Measurements from ENCODE around the gene NT5DC4. TPM values are rescaled to one million over a fixed set of nuclear protein-coding genes. Genes with fewer than 3 reads are reported as not detected.

Gene NT5DC4
- total RNA-seq, 1 donor from 2014 or later = not detected

- H3K4me3 ChIP-seq (ENCODE audit: low read depth, low read length) = no peak overlapping the region
- DNase-seq (ENCODE audit: low read depth) (no peak), FAIRE-seq (no peak)
- no peaks in the 10 kb centered on the region for H3K27me3 ChIP-seq (ENCODE audit: control insufficient read depth, insufficient read depth, low read length)
- H3K36me3 ChIP-seq (ENCODE audit: control insufficient read depth, insufficient read depth, low read length) = no peaks in the 10 kb centered on the region
- TF ChIP-seq CTCF (IDR thresholded peaks at IDR 0.05; ENCODE audit: insufficient read depth, low read length, severe bottlenecking) = no peak
These were observed 33.3 kb upstream of the NT5DC4 start for GRCh38 chr2:112687522-112687921.

- FAIRE-seq = no peak
- Histone ChIP-seq H3K27me3 (ENCODE audit: control insufficient read depth, insufficient read depth, low read length) (no peaks in the 10 kb centered on the region), H3K4me3 (ENCODE audit: low read depth, low read length) (no peak overlapping the region), H3K36me3 (ENCODE audit: control insufficient read depth, insufficient read depth, low read length) (no peaks in the 10 kb centered on the region)
- no peak for DNase-seq (ENCODE audit: low read depth)
- TF ChIP-seq CTCF (IDR thresholded peaks at IDR 0.05; ENCODE audit: insufficient read depth, low read length, severe bottlenecking) = no peak
These were observed 32.5 kb upstream of the NT5DC4 start for GRCh38 chr2:112688086-112688880.

- Histone ChIP-seq H3K4me3 (ENCODE audit: low read depth, low read length) (no peak overlapping the region), H3K27me3 (ENCODE audit: control insufficient read depth, insufficient read depth, low read length) (no peaks in the 10 kb centered on the region), H3K36me3 (ENCODE audit: control insufficient read depth, insufficient read depth, low read length) (no peaks in the 10 kb centered on the region)
- peak; percentile 86 for DNase-seq (ENCODE audit: low read depth)
- FAIRE-seq = no peak
- peak; percentile 51 for TF ChIP-seq CTCF (IDR thresholded peaks at IDR 0.05; ENCODE audit: insufficient read depth, low read length, severe bottlenecking)
These were observed 29.9 kb upstream of the NT5DC4 start for GRCh38 chr2:112690853-112691401.

- TF ChIP-seq CTCF (IDR thresholded peaks at IDR 0.05; ENCODE audit: insufficient read depth, low read length, severe bottlenecking) = no peak
- no peak overlapping the region for H3K4me3 ChIP-seq (ENCODE audit: low read depth, low read length)
- FAIRE-seq = no peak
These were observed 28.9 kb upstream of the NT5DC4 start for GRCh38 chr2:112691881-112692281.

GRCh38 chr2:112692495-112692911 is 28.3 kb upstream of the NT5DC4 start:
- H3K27me3 ChIP-seq (ENCODE audit: control insufficient read depth, insufficient read depth, low read length) = no peaks in the 10 kb centered on the region
- DNase-seq (ENCODE audit: low read depth) (peak; percentile 100), FAIRE-seq (peak; percentile 99)
- no peaks in the 10 kb centered on the region for H3K36me3 ChIP-seq (ENCODE audit: control insufficient read depth, insufficient read depth, low read length)
- TF ChIP-seq CTCF (IDR thresholded peaks at IDR 0.05; ENCODE audit: insufficient read depth, low read length, severe bottlenecking) = no peak
- H3K4me3 ChIP-seq (ENCODE audit: low read depth, low read length) = no peak overlapping the region

More at GRCh38 chr2:112691881-112692281, 28.9 kb upstream of the NT5DC4 start:
- H3K36me3 ChIP-seq (ENCODE audit: control insufficient read depth, insufficient read depth, low read length) = no peaks in the 10 kb centered on the region
- no peaks in the 10 kb centered on the region for H3K27me3 ChIP-seq (ENCODE audit: control insufficient read depth, insufficient read depth, low read length)
- no peak for DNase-seq (ENCODE audit: low read depth)

Data from bronchial epithelial cell (primary cell).